ENCODE results near the gene ATP11A. TPM values are rescaled to one million over a fixed set of nuclear protein-coding genes. Genes with fewer than 3 reads are reported as not detected.

Gene ATP11A
- total RNA-seq, 1 donor from 2014 or later, result 109 TPM

DNA sequence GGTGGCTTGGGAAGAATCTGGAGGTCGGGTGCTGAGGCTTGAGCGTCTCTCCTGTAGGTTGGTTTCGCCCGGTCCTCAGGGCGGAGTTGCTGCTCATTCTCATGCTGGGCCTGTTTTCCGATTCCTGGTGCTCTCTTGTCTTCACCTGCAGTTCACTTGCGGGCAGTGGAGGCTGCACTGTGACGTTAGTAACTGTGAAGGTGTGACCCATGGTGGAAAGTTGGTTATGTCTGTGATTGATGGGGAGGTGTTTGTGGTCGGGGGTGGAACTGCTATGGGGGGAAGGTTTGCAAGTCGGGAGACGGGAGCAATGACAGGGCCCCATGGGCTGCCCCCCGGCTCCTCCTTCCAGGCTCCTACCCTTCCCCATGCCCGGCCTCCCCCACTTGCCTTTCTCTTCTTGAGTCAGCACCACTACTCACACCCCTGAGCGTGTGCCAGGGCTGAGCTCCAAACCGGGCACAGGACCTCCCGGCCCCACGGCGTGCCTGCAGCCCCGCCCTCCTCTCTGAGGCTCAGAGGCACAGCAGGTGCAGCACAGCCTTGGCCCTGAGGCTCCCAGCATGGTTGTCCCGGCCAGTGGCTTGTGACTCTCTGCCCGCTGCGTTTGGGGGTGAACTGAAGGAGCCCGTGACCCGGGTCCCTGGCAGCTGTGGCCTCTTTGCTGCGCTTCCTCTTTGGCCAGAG, 79.1 kb downstream of the ATP11A start:
- Mint-ChIP-seq H3K36me3 (ENCODE audit: insufficient read depth) (peaks cover 8% of the 10 kb centered on the region), H3K9me3 (ENCODE audit: low read depth) (peaks cover 4% of the 10 kb centered on the region), H3K27ac (peak overlapping the region; percentile 65), H3K4me1 (ENCODE audit: low read depth) (peaks cover 20% of the 10 kb centered on the region), H3K27me3 (no peaks in the 10 kb centered on the region), H3K4me3 (ENCODE audit: low read depth) (no peak overlapping the region)
- no peak for DNase-seq (ENCODE audit: low spot score, unreplicated experiment)
- TF ChIP-seq, protein P1, sequence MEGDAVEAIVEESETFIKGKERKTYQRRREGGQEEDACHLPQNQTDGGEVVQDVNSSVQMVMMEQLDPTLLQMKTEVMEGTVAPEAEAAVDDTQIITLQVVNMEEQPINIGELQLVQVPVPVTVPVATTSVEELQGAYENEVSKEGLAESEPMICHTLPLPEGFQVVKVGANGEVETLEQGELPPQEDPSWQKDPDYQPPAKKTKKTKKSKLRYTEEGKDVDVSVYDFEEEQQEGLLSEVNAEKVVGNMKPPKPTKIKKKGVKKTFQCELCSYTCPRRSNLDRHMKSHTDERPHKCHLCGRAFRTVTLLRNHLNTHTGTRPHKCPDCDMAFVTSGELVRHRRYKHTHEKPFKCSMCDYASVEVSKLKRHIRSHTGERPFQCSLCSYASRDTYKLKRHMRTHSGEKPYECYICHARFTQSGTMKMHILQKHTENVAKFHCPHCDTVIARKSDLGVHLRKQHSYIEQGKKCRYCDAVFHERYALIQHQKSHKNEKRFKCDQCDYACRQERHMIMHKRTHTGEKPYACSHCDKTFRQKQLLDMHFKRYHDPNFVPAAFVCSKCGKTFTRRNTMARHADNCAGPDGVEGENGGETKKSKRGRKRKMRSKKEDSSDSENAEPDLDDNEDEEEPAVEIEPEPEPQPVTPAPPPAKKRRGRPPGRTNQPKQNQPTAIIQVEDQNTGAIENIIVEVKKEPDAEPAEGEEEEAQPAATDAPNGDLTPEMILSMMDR (IDR thresholded peaks at IDR 0.05; ENCODE audit: unreplicated experiment), result no peak

DNA sequence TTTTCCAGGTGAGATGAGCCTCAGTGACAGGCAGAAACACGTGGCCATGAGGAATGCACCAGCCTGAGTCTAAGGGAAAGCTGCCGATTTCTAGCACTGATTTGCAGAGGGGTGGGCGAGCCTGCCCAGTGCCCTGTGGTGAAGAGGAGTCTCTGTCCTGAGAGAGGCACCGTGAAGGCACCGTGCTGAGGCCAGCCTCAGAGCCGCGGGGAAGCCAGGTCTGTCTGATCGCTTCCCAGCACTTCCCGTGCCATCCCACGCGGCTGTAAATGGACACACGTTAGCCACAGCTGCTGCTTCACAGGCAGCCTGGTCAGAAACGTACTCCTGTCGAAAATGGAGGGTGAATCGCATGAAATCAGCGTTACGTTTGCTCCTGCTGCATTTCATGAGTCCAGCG, 79.8 kb downstream of the ATP11A start:
- Mint-ChIP-seq H3K36me3 (ENCODE audit: insufficient read depth) (peaks cover 8% of the 10 kb centered on the region), H3K9me3 (ENCODE audit: low read depth) (peaks cover 4% of the 10 kb centered on the region), H3K4me1 (ENCODE audit: low read depth) (peaks cover 20% of the 10 kb centered on the region), H3K4me3 (ENCODE audit: low read depth) (no peak overlapping the region), H3K27me3 (no peaks in the 10 kb centered on the region), H3K27ac (no peak overlapping the region)
- TF ChIP-seq, protein P1 (IDR thresholded peaks at IDR 0.05; ENCODE audit: unreplicated experiment), result no peak
- DNase-seq (ENCODE audit: low spot score, unreplicated experiment), result no peak

DNA sequence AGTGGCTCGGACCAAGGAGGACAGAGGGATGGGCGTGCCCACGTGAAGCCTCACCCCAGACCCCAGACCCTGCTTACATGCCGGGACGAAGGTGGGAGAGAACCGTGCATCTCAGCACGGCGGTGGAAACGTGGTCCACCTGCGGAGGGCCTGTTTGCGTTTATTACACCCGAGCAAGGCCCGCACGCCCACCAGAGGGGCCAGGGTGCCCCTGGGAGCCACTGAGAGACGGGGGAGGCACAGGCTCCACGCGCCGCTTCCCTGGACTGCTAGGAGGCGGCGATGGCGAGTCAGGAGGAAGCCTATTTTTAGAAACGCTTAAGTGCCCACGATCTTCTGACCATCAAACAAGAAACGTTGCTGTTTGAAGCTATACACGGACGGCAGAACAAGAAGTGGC, 80.7 kb downstream of the ATP11A start:
- DNase-seq (ENCODE audit: low spot score, unreplicated experiment), result no peak
- no peak overlapping the region for H3K27ac Mint-ChIP-seq

DNA sequence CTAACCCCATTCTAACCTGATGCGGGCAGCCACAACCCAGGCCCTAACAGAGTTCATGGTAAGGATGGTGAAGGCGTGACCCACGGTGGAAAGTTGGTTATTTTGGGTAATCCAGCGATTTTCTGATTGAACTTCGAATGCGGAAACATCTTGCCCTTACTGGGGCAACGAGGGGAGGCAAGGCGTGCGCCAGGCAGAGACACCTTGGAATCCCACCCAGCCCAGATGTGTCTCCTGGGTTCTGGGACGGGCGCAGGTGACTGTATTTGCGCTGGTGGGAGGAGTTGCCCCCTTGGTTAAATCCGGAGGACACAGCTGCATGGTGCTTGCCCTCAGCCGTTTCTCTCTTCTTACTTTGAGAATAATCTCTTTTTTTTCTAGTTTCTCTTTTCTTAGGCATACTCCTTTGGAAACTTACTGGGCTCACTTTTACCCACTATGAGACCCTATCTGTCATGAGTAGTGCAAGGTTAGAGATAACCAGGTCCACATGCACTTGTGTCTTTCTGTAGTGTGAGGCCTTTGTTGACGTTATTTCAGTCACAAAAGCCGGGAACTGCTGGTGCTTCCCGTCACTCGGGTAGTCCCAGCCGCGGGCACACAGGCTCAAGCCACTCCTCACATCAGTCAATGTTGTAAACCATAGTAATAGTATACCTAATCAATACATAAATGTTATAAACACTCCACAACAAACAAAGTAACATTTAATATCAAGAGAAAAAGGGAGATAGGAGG, 81.5 kb downstream of the ATP11A start:
- TF ChIP-seq, protein P1 (IDR thresholded peaks at IDR 0.05; ENCODE audit: unreplicated experiment), result no peak
- peak overlapping the region; percentile 71 for H3K27ac Mint-ChIP-seq
- DNase-seq (ENCODE audit: low spot score, unreplicated experiment), result no peak
- H3K9me3 Mint-ChIP-seq (ENCODE audit: low read depth), result no peaks in the 10 kb centered on the region
- H3K27me3 Mint-ChIP-seq, result no peaks in the 10 kb centered on the region
- H3K4me3 Mint-ChIP-seq (ENCODE audit: low read depth), result no peak overlapping the region
- H3K4me1 Mint-ChIP-seq (ENCODE audit: low read depth), result peaks cover 24% of the 10 kb centered on the region
- H3K36me3 Mint-ChIP-seq (ENCODE audit: insufficient read depth), result peaks cover 4% of the 10 kb centered on the region

More for the DNA sequence above, 80.7 kb downstream of the ATP11A start:
- Mint-ChIP-seq H3K36me3 (ENCODE audit: insufficient read depth) (peaks cover 8% of the 10 kb centered on the region), H3K4me1 (ENCODE audit: low read depth) (peaks cover 20% of the 10 kb centered on the region), H3K9me3 (ENCODE audit: low read depth) (peaks cover 4% of the 10 kb centered on the region), H3K4me3 (ENCODE audit: low read depth) (no peak overlapping the region), H3K27me3 (no peaks in the 10 kb centered on the region)
- TF ChIP-seq, protein P1 (IDR thresholded peaks at IDR 0.05; ENCODE audit: unreplicated experiment), result no peak

DNA sequence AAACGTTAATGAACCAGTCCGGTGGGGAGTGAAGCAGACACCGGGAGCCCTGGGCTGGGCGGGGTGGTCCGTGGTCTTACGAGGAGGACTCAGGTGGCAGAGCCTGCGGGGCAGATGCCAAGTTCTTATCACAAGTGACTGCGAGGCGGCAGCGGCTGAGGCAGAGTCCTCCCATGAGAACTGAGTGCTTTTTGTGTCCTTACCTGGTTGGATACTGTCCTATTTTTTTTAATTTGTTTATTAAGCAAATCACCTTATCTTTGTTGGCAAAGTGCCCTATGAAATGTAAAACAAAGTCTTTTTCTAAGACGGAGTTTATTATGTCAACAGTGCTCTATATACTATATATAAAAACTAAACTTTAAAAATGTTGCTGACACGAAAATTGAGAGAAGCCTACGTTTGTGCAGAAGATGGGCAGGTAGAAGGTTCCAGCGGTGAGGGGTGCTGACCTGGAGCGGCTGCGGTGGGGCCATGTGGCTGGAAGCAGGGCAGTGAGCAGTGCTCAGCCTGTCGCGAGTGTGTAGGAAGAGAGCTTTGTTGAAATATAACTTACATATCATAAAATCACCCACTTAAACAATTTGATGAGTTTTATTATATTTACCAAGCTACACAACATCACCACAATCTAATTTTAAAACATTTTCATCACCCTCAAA, 82.2 kb downstream of the ATP11A start:
- H3K4me1 Mint-ChIP-seq (ENCODE audit: low read depth), result peaks cover 24% of the 10 kb centered on the region
- TF ChIP-seq, protein P1 (IDR thresholded peaks at IDR 0.05; ENCODE audit: unreplicated experiment), result no peak
- no peak overlapping the region for H3K27ac Mint-ChIP-seq
- peaks cover 5% of the 10 kb centered on the region for H3K36me3 Mint-ChIP-seq (ENCODE audit: insufficient read depth)
- H3K4me3 Mint-ChIP-seq (ENCODE audit: low read depth), result no peak overlapping the region
- no peaks in the 10 kb centered on the region for H3K9me3 Mint-ChIP-seq (ENCODE audit: low read depth)
- no peaks in the 10 kb centered on the region for H3K27me3 Mint-ChIP-seq
- no peak for DNase-seq (ENCODE audit: low spot score, unreplicated experiment)
